HFFc6 (cell line): ENCODE data around the gene KCTD15. TPM values are rescaled to one million over a fixed set of nuclear protein-coding genes. Genes with fewer than 3 reads are reported as not detected.

Source experiments
- DNase-seq: peaks from one replicate; pipeline ENCODE4 v3.0.0-alpha.2; 2018
- H3K27ac Mint-ChIP-seq: 2 replicates; pipeline ENCODE4 v1.8.0; 2020; ENCODE audit warnings: mild to moderate bottlenecking, mixed read lengths
- H3K27me3 Mint-ChIP-seq: 2 replicates; pipeline ENCODE4 v1.8.0; 2021; ENCODE audit warnings: mild to moderate bottlenecking, moderate library complexity, mixed read lengths; ENCODE audit not compliant: insufficient read depth
- H3K36me3 Mint-ChIP-seq: 2 replicates; pipeline ENCODE4 v1.8.0; 2021; ENCODE audit warnings: low read depth, mixed read lengths
- H3K4me1 Mint-ChIP-seq: 2 replicates; pipeline ENCODE4 v1.8.0; 2020; ENCODE audit warnings: low read depth, mixed read lengths
- H3K4me3 Mint-ChIP-seq: 2 replicates; pipeline ENCODE4 v1.8.0; 2020; ENCODE audit warnings: mild to moderate bottlenecking, moderate library complexity, mixed read lengths
- H3K9me3 Mint-ChIP-seq: 2 replicates; pipeline ENCODE4 v1.8.0; 2020; ENCODE audit warnings: mild to moderate bottlenecking, mixed read lengths
- total RNA-seq, 6 experiments: library from RNA; stranded (reverse); fragmentation: NEBNext Ultra II Directional; extraction: Animal tissue kit (Norgen Biotek cat#: 25700); gene quantifications; 2 replicates in 1 of 6; 3 replicates in 5 of 6; pipeline ENCODE4 v1.2.3, GENCODE V29; 2021
- TF ChIP-seq, protein P1 (sequence below): fragments of 200-600 bp; sonication (generic); IDR thresholded peaks from 2 replicates; pipeline ENCODE4 v1.5.0; 2021; ENCODE audit warnings: antibody characterized with exemption, mild to moderate bottlenecking

Gene KCTD15
- total RNA-seq, 6 experiments from 2014 or later, result 5.9 to 11.7 (median 7.1) TPM

DNA sequence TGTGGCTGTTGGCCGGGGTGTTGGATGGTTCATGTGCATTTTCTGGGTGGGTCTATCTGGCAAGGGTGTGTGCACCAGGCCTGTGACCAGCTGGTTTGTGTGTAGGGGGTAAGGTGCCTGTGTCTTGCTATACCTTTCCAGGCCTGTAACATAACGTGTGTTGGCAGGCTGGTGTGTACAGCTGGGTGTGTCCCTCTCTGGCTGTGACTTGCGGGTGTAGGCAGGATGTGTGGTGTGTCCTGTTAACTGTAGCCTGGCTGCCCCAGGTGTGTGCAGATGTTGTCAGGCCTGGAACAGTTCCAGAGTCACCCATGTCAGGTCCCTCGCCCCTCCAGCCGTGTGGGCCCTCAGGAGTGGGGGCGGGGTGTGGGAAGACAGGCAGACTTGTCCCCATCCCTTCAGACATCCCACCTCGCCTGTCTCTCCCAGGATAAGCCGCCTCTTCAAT lies 9.8 kb downstream of the KCTD15 start:
- Mint-ChIP-seq H3K27ac (no peak overlapping the region), H3K36me3 (no peaks in the 10 kb centered on the region), H3K9me3 (no peaks in the 10 kb centered on the region), H3K4me1 (no peaks in the 10 kb centered on the region; the same call in 1 of the 2 replicates), H3K4me3 (no peak overlapping the region), H3K27me3 (peaks cover 4% of the 10 kb centered on the region)
- TF ChIP-seq, protein P1, sequence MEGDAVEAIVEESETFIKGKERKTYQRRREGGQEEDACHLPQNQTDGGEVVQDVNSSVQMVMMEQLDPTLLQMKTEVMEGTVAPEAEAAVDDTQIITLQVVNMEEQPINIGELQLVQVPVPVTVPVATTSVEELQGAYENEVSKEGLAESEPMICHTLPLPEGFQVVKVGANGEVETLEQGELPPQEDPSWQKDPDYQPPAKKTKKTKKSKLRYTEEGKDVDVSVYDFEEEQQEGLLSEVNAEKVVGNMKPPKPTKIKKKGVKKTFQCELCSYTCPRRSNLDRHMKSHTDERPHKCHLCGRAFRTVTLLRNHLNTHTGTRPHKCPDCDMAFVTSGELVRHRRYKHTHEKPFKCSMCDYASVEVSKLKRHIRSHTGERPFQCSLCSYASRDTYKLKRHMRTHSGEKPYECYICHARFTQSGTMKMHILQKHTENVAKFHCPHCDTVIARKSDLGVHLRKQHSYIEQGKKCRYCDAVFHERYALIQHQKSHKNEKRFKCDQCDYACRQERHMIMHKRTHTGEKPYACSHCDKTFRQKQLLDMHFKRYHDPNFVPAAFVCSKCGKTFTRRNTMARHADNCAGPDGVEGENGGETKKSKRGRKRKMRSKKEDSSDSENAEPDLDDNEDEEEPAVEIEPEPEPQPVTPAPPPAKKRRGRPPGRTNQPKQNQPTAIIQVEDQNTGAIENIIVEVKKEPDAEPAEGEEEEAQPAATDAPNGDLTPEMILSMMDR, result no peak
- DNase-seq, result no peak

DNA sequence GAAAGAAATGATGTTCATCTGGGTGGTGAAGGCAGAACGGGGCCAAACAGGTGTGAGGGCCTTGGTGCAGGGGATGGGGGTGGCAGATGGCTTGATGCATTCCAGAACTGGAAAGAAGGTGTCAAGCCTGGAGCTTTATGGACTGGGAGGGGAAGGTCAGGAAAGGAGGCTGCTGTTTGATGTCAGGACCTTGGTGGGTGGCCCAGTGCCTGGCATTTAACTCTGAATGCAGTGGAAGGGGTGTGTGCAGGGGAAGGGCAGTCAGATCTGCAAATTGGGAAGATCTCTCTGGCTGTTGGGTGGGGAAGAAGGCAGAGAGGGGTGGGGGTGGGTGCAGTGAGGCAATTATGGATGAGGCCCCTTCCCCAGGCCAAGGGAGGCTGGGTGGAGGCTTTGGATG lies 11.7 kb downstream of the KCTD15 start:
- no peak overlapping the region for H3K4me3 Mint-ChIP-seq
- H3K27ac Mint-ChIP-seq, result no peak overlapping the region
- H3K9me3 Mint-ChIP-seq, result no peaks in the 10 kb centered on the region
- H3K27me3 Mint-ChIP-seq, result peaks cover 4% of the 10 kb centered on the region
- TF ChIP-seq, protein P1, result no peak
- H3K36me3 Mint-ChIP-seq, result no peaks in the 10 kb centered on the region
- no peaks in the 10 kb centered on the region; the same call in 1 of the 2 replicates for H3K4me1 Mint-ChIP-seq
- DNase-seq, result no peak

DNA sequence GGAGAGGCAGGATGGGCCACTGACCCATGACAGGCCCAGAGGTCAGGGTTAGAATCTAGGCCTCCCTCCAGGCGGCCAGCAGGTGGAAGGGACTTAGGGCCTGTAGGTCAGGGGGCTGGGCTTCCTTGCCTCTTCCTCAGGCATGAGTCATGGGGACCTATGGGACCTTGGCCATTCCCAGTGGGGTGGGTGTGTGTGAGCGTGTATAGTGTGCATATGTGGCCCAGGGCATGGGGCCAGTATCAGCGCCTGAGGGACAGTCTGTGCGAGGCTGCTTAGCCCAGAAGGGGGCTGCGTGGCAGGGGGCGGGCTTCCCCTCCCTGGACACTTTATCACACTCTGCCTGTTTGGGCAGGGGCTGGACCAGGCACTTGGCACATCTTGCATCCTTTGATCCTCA lies 13.3 kb downstream of the KCTD15 start:
- TF ChIP-seq, protein P1, result no peak
- H3K27me3 Mint-ChIP-seq, result peaks cover 4% of the 10 kb centered on the region
- H3K4me3 Mint-ChIP-seq, result no peak overlapping the region
- no peak for DNase-seq
- H3K27ac Mint-ChIP-seq, result no peak overlapping the region
- no peaks in the 10 kb centered on the region for H3K4me1 Mint-ChIP-seq
- H3K9me3 Mint-ChIP-seq, result no peaks in the 10 kb centered on the region
- H3K36me3 Mint-ChIP-seq, result no peaks in the 10 kb centered on the region

DNA sequence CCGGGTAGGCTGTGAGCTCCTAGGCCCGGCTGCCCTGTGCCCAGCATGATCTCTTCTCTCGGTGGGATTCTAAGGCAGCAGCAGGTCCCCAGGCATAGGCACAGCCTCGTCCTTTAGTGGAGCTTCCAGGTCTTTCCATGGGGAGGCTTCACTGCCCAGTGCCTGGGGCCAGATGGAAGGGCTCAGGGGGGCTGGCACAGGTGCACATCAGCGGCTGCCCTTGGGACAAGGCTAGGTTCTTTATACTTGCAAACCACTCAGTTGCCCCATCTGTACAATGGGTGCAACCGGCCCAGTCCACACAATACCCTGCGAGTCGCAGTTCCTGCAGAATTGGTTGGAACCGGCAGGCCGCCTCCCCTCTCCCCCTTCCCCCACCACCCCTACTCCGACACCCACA lies 14.2 kb downstream of the KCTD15 start:
- Mint-ChIP-seq H3K4me3 (no peak overlapping the region), H3K27me3 (peaks cover 4% of the 10 kb centered on the region), H3K36me3 (no peaks in the 10 kb centered on the region), H3K4me1 (no peaks in the 10 kb centered on the region), H3K9me3 (no peaks in the 10 kb centered on the region), H3K27ac (no peak overlapping the region)
- DNase-seq, result no peak
- TF ChIP-seq, protein P1, result no peak

DNA sequence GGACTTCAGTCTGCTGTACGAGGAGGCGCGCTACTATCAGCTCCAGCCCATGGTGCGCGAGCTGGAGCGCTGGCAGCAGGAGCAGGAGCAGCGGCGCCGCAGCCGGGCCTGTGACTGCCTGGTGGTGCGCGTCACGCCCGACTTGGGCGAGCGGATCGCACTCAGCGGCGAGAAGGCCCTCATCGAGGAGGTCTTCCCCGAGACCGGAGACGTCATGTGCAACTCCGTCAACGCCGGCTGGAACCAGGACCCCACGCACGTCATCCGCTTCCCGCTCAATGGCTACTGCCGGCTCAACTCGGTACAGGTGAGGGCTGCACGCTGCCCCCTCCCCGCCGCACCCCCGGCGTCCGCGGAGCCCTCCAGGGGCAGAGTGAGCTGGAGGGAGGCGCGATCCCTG lies 14.6 kb downstream of the KCTD15 start:
- DNase-seq, result no peak
- Mint-ChIP-seq H3K27ac (no peak overlapping the region), H3K36me3 (no peaks in the 10 kb centered on the region), H3K9me3 (no peaks in the 10 kb centered on the region), H3K27me3 (peaks cover 4% of the 10 kb centered on the region), H3K4me3 (no peak overlapping the region), H3K4me1 (no peaks in the 10 kb centered on the region)
- TF ChIP-seq, protein P1, result no peak
